HG02642 (cell line): ENCODE measurements around the gene UST.
A peak's percentile ranks its signal among the peaks of the same experiment; 100 is the strongest.
"Not testable (repeated sequence)": the region's sequence is repeated elsewhere in the genome, so short reads cannot be mapped to it uniquely, and the experiment has no call there.

Experiments used
- ATAC-seq: cut with Tn5 transposase; IDR thresholded peaks from one replicate; pipeline ENCODE4 v1.9.1; 2021; ENCODE audit warnings: mild to moderate bottlenecking; ENCODE audit not compliant: unreplicated experiment, poor library complexity

Gene UST

GRCh38 chr6:148762231-148762630 is 15.4 kb downstream of the UST start:
- ATAC-seq, result no peak

- ATAC-seq, result not testable (repeated sequence)
These were observed 17.6 kb downstream of the UST start for GRCh38 chr6:148764259-148765020.

GRCh38 chr6:148765898-148766808 is 19.3 kb downstream of the UST start:
- no peak for ATAC-seq

GRCh38 chr6:148768646-148769270 is 21.9 kb downstream of the UST start:
- ATAC-seq, result no peak

- no peak for ATAC-seq
These were observed 22.6 kb downstream of the UST start for GRCh38 chr6:148769304-148769968.

GRCh38 chr6:148770408-148771211 is 23.8 kb downstream of the UST start:
- ATAC-seq, result no peak

GRCh38 chr6:148771212-148771601 is 24.4 kb downstream of the UST start:
- ATAC-seq, result no peak

GRCh38 chr6:148771896-148772554 is 25.2 kb downstream of the UST start:
- no peak for ATAC-seq

GRCh38 chr6:148775161-148775560 is 28.3 kb downstream of the UST start:
- ATAC-seq, result no peak

- no peak for ATAC-seq
These were observed 29.8 kb downstream of the UST start for GRCh38 chr6:148776321-148777308.

GRCh38 chr6:148779142-148779562 is 32.3 kb downstream of the UST start:
- no peak for ATAC-seq

GRCh38 chr6:148780423-148780822 is 33.6 kb downstream of the UST start:
- ATAC-seq, result not testable (repeated sequence)

GRCh38 chr6:148780918-148781436 is 34.1 kb downstream of the UST start:
- peak; percentile 95 for ATAC-seq

GRCh38 chr6:148789948-148790347 is 43.1 kb downstream of the UST start:
- no peak for ATAC-seq

GRCh38 chr6:148790404-148790803 is 43.6 kb downstream of the UST start:
- ATAC-seq, result no peak

- no peak for ATAC-seq
These were observed 44.0 kb downstream of the UST start for GRCh38 chr6:148790817-148791216.

GRCh38 chr6:148791372-148791771 is 44.5 kb downstream of the UST start:
- no peak for ATAC-seq

GRCh38 chr6:148793721-148794120 is 46.9 kb downstream of the UST start:
- no peak for ATAC-seq
